ENCODE results near the gene KLRD1.
"Not testable (repeated sequence)": the region's sequence is repeated elsewhere in the genome, so short reads cannot be mapped to it uniquely, and the experiment has no call there.

Gene KLRD1

GRCh38 chr12:10369557-10370415 lies 62.1 kb downstream of the KLRD1 start:
- DNase-seq: no peak

DNA sequence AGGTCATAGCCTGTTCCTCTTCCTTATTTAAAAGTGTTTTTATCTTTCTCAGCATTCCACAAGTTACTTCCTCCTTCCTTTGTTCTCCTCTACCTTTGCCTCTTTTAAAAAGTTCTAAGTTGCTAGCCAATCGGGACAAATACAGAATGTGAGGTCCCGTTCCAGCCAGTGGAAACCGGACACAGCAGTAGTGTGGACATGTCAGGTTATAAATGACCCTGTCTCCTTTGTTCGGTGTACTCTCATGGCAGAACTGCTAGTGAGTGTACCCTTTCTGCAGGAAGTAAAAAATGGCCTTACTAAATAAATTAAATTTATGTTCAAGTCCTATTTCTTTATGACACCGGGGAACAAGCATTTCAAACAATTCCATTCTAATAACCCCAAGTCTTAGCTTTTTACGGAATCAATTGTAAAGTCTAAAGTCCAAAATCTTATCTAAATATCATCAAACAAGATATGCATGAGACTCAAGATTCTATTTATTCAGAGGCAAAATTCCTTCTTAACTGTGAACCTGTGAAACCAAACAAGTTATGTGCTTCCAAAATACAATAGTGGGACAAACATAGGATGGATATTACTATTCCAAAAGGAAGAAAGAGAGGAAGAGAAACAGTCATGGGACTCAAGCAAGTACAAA lies 64.3 kb downstream of the KLRD1 start:
- not testable (repeated sequence) for DNase-seq

DNA sequence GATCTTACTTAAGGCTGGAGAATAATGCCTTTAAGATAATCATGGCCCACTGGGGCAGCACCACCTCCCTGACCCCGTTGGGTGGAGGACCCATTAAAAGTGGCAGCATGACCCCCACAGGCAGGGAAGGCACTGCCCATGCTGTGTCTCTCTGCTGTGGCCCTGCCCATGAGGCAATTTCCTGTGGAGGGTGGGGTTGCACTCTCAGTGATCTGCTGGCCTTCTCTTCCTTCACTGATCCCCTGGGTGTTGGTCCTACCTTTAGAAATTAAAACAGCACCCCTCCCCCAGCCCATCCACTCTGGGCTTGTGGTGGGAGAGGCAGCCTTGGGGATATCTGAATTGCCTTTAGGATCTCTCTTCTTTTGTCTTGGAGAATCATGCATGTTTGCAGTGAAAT lies 64.9 kb downstream of the KLRD1 start:
- DNase-seq: no peak

DNA sequence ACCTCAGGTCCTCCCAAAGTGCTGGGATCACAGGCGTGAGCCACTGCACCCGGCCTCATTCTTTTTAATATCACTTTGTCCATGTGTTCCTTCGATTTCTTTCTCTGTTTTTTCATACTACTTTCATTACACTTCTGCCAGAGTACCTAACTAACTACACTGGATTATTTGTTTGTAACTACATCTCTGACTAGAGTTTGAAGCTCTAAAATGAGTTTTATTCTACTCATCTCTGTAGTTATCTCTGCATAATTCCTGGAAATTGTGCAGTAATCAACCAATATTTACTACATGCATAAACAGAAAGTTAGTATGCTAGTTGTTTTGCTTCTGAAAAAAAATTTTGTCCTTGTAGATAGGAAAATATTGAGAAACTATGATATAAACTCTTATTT lies 67.0 kb downstream of the KLRD1 start:
- DNase-seq: no peak

GRCh38 chr12:10378737-10379136 lies 71.1 kb downstream of the KLRD1 start:
- DNase-seq: not testable (repeated sequence)
